C4-2B (cell line): Measurements from ENCODE around the gene SELPLG.

ENCODE experiments used
- CTCF ChIP-seq: fragments of 450-650 bp; conservative IDR thresholded peaks from 2 replicates; pipeline ENCODE4 v1.5.1; 2017; ENCODE audit warnings: mild to moderate bottlenecking
- ZFX ChIP-seq: fragments of 450-650 bp; IDR thresholded peaks from 2 replicates; pipeline ENCODE4 v1.6.1; 2017

GRCh38 chr12:108630481-108631207, 3.0 kb downstream of the SELPLG start:
- TF ChIP-seq CTCF (no peak), ZFX (no peak)
